Activated T-helper 1 cell treated with anti-CD3 and anti-CD28 coated beads, Interleukin-12 subunit alpha, Interleukin-12 subunit beta, Interleukin-2, Interleukin-4 antibody, amounts not matched to agents 30 ng/mL and 10 ng/mL and 1 ng/mL, durations not matched to agents 14 hours and 24 hours and 36 hours (primary cell): Measurements from ENCODE around the gene PPP3CB. TPM values are rescaled to one million over a fixed set of nuclear protein-coding genes. Genes with fewer than 3 reads are reported as not detected.
"Not testable (repeated sequence)": the region's sequence is repeated elsewhere in the genome, so short reads cannot be mapped to it uniquely, and the experiment has no call there.

Source experiments
- DNase-seq: peaks from one replicate; pipeline ENCODE4 v3.0.0; 2021; ENCODE audit warnings: low spot score
- H3K27ac Mint-ChIP-seq: one replicate; pipeline ENCODE4 v1.8.0; 2021; ENCODE audit warnings: mild to moderate bottlenecking, mixed read lengths
- H3K27me3 Mint-ChIP-seq: one replicate; pipeline ENCODE4 v1.8.0; 2022; ENCODE audit warnings: mild to moderate bottlenecking, moderate library complexity, mixed read lengths; ENCODE audit not compliant: insufficient read depth
- H3K36me3 Mint-ChIP-seq: one replicate; pipeline ENCODE4 v1.8.0; 2021; ENCODE audit warnings: low read depth, mixed read lengths
- H3K4me1 Mint-ChIP-seq: one replicate; pipeline ENCODE4 v1.8.0; 2021; ENCODE audit warnings: low read depth, mixed read lengths
- H3K4me3 Mint-ChIP-seq: one replicate; pipeline ENCODE4 v1.8.0; 2021; ENCODE audit warnings: mild to moderate bottlenecking, moderate library complexity, mixed read lengths
- H3K9me3 Mint-ChIP-seq: one replicate; pipeline ENCODE4 v1.8.0; 2021; ENCODE audit warnings: mixed read lengths
- intact Hi-C: fragments of 100-400 bp; cut with micrococcal nuclease; formaldehyde crosslinking; loops from one replicate; pipeline ENCODE4 v1.15.1; 2024
- total RNA-seq: library from RNA; stranded (reverse); gene quantifications from 2 replicates; pipeline ENCODE4 v1.2.3, GENCODE V29; 2022

Gene PPP3CB
- total RNA-seq, 1 donor from 2014 or later, result 43.6 TPM

GRCh38 chr10:73406846-73407245 lies 89.0 kb downstream of the PPP3CB start:
- no peak overlapping the region for H3K4me3 Mint-ChIP-seq
- H3K36me3 Mint-ChIP-seq, result peaks cover 20% of the 10 kb centered on the region
- no peaks in the 10 kb centered on the region for H3K27me3 Mint-ChIP-seq
- no peak overlapping the region for H3K27ac Mint-ChIP-seq
- no peak for DNase-seq
- intact Hi-C loops, result no loop called here
- H3K4me1 Mint-ChIP-seq, result peaks cover 35% of the 10 kb centered on the region
- H3K9me3 Mint-ChIP-seq, result no peaks in the 10 kb centered on the region

GRCh38 chr10:73405556-73405955 lies 90.3 kb downstream of the PPP3CB start:
- no peak for DNase-seq
- Mint-ChIP-seq H3K27ac (no peak overlapping the region), H3K36me3 (peaks cover 18% of the 10 kb centered on the region), H3K4me3 (no peak overlapping the region), H3K27me3 (no peaks in the 10 kb centered on the region), H3K9me3 (no peaks in the 10 kb centered on the region), H3K4me1 (peaks cover 29% of the 10 kb centered on the region)
- intact Hi-C loops, result no loop called here

DNA sequence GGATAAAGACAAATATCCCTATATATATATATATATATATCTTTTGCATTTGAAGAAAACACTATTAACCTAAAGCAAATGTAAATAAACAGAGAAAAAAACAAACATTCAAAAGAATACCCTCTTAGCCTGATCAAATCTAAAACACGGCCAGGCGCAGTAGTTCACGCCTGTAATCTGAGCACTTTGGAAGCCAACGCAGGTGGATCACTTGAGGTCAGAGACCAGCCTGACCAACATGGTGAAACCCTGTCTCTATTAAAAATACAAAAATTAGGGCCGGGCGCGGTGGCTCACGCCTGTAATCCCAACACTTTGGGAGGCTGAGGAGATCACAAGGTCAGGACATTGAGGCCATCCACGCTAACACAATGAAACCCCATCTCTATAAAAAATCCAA lies 91.1 kb downstream of the PPP3CB start:
- intact Hi-C loops, result no loop called here
- Mint-ChIP-seq H3K36me3 (peaks cover 17% of the 10 kb centered on the region), H3K9me3 (no peaks in the 10 kb centered on the region), H3K4me3 (no peak overlapping the region), H3K4me1 (peaks cover 23% of the 10 kb centered on the region), H3K27ac (no peak overlapping the region), H3K27me3 (no peaks in the 10 kb centered on the region)
- DNase-seq, result no peak

- intact Hi-C loops, result no loop called here
- Mint-ChIP-seq H3K9me3 (no peaks in the 10 kb centered on the region), H3K27me3 (no peaks in the 10 kb centered on the region), H3K4me1 (peaks cover 11% of the 10 kb centered on the region), H3K4me3 (no peak overlapping the region), H3K27ac (no peak overlapping the region), H3K36me3 (peaks cover 20% of the 10 kb centered on the region)
- DNase-seq, result no peak
Measured at GRCh38 chr10:73401636-73402035, 94.2 kb downstream of the PPP3CB start.

- intact Hi-C loops, result no loop called here
Measured at GRCh38 chr10:73399063-73399462, 96.8 kb downstream of the PPP3CB start.

GRCh38 chr10:73398024-73398423 lies 97.8 kb downstream of the PPP3CB start:
- H3K4me1 Mint-ChIP-seq, result no peaks in the 10 kb centered on the region
- peaks cover 37% of the 10 kb centered on the region for H3K36me3 Mint-ChIP-seq
- H3K27ac Mint-ChIP-seq, result no peak overlapping the region
- no peaks in the 10 kb centered on the region for H3K9me3 Mint-ChIP-seq
- H3K27me3 Mint-ChIP-seq, result no peaks in the 10 kb centered on the region
- H3K4me3 Mint-ChIP-seq, result no peak overlapping the region
- intact Hi-C loops, result no loop called here
- DNase-seq, result no peak

More at GRCh38 chr10:73399063-73399462, 96.8 kb downstream of the PPP3CB start:
- no peaks in the 10 kb centered on the region for H3K9me3 Mint-ChIP-seq
- H3K4me3 Mint-ChIP-seq, result no peak overlapping the region
- no peak overlapping the region for H3K27ac Mint-ChIP-seq
- H3K27me3 Mint-ChIP-seq, result no peaks in the 10 kb centered on the region
- no peak for DNase-seq
- no peaks in the 10 kb centered on the region for H3K4me1 Mint-ChIP-seq
- H3K36me3 Mint-ChIP-seq, result peaks cover 32% of the 10 kb centered on the region

DNA sequence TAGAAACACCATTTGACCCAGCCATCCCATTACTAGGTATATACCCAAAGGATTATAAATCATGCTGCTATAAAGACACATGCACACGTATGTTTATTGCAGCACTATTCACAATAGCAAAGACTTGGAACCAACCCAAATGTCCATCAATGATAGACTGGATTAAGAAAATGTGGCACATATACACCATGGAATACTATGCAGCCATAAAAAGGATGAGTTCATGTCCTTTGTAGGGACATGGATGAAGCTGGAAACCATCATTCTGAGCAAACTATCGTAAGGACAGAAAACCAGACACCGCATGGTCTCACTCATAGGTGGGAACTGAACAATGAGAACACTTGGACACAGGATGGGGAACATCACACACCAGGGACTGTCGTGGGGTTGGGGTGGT lies 101.5 kb downstream of the PPP3CB start:
- H3K27me3 Mint-ChIP-seq, H3K27ac Mint-ChIP-seq, H3K4me1 Mint-ChIP-seq, intact Hi-C loops, H3K4me3 Mint-ChIP-seq, DNase-seq, H3K9me3 Mint-ChIP-seq: not testable (repeated sequence)
- peaks cover 47% of the 10 kb centered on the region for H3K36me3 Mint-ChIP-seq

- no peak for DNase-seq
- Mint-ChIP-seq H3K4me1 (peaks cover 7% of the 10 kb centered on the region), H3K36me3 (peaks cover 50% of the 10 kb centered on the region), H3K4me3 (no peak overlapping the region), H3K27ac (no peak overlapping the region), H3K9me3 (no peaks in the 10 kb centered on the region), H3K27me3 (no peaks in the 10 kb centered on the region)
- intact Hi-C loops, result no loop called here
Measured at GRCh38 chr10:73388228-73388627, 107.6 kb downstream of the PPP3CB start.

GRCh38 chr10:73386583-73386982 lies 109.2 kb downstream of the PPP3CB start:
- Mint-ChIP-seq H3K27me3 (no peaks in the 10 kb centered on the region), H3K4me3 (no peak overlapping the region), H3K36me3 (peaks cover 50% of the 10 kb centered on the region), H3K27ac (no peak overlapping the region), H3K4me1 (peaks cover 4% of the 10 kb centered on the region), H3K9me3 (no peaks in the 10 kb centered on the region)
- intact Hi-C loops, result no loop called here
- DNase-seq, result no peak

Other genes with a start within 250 kb of the PPP3CB start
- gene DNAJC9, start 248.8 kb downstream of the PPP3CB start, total RNA-seq, result 55.4 and 55.5 TPM in 2 replicates
- 158 and 160 TPM in 2 replicates for gene MRPS16, start 243.4 kb downstream of the PPP3CB start, total RNA-seq
- 0.26 and 0.34 TPM in 2 replicates for gene CFAP70, start 137.2 kb downstream of the PPP3CB start, total RNA-seq
- gene ANXA7, start 82.0 kb downstream of the PPP3CB start, total RNA-seq, result 152 and 157 TPM in 2 replicates
- gene MSS51, start 62.5 kb downstream of the PPP3CB start, total RNA-seq, result 3.1 and 3.7 TPM in 2 replicates
- gene USP54, start 95.3 kb upstream of the PPP3CB start, total RNA-seq, result 8.6 and 9.7 TPM in 2 replicates
- gene MYOZ1, start 145.4 kb upstream of the PPP3CB start, total RNA-seq, result not detected in 2 replicates
- gene SYNPO2L, start 160.0 kb upstream of the PPP3CB start, total RNA-seq, result 0.03 TPM in 1 of 2 replicates, not detected in the other
- gene AGAP5, start 202.1 kb upstream of the PPP3CB start, total RNA-seq, result 10.2 and 11.0 TPM in 2 replicates
- gene SEC24C, start 248.3 kb upstream of the PPP3CB start, total RNA-seq, result 112 and 114 TPM in 2 replicates